Esophagus muscularis mucosa (tissue), 4 donors: ENCODE data around the gene TRIM56.

Source experiments
- CTCF ChIP-seq, 3 experiments: fragments of 200-600 bp in 2 of 3; fragments of 450-650 bp in 1 of 3; sonication (generic) in 2 of 3; IDR thresholded peaks; one replicate each; pipeline ENCODE4 v1.5.1; 2017 to 2019; ENCODE audit warnings: antibody characterized with exemption in 3 of 3, mild to moderate bottlenecking in 2 of 3, moderate library complexity in 1 of 3
- EP300 ChIP-seq: sonication (generic); formaldehyde crosslinking; IDR thresholded peaks from one replicate; pipeline ENCODE4 v1.6.1; 2017; ENCODE audit warnings: antibody characterized with exemption
- POLR2A ChIP-seq: fragments of 450-650 bp; IDR thresholded peaks from one replicate; pipeline ENCODE4 v1.6.1; 2017; ENCODE audit warnings: antibody characterized with exemption, moderate library complexity, mild to moderate bottlenecking, low read depth
- POLR2AphosphoS5 ChIP-seq, 2 donors: sonication (generic); formaldehyde crosslinking; IDR thresholded peaks; one replicate each; pipeline ENCODE4 v1.6.1; 2017; ENCODE audit warnings: antibody characterized with exemption in 2 of 2

GRCh38 chr7:101140339-101140699 lies 55.0 kb downstream of the TRIM56 start:
- no peak for TF ChIP-seq CTCF (IDR thresholded peaks at IDR 0.05)
- no peak for TF ChIP-seq POLR2A
- no peak for TF ChIP-seq POLR2AphosphoS5 (IDR thresholded peaks at IDR 0.05)
- no peak for TF ChIP-seq EP300
